Measurements from ENCODE around the gene TMEM132A. TPM values are rescaled to one million over a fixed set of nuclear protein-coding genes. Genes with fewer than 3 reads are reported as not detected.
"Not testable (repeated sequence)": the region's sequence is repeated elsewhere in the genome, so short reads cannot be mapped to it uniquely, and the experiment has no call there.

The TMEM132A gene
- total and polyA plus RNA-seq, 3 experiments from 2014 or later, result 0.68 to 0.73 TPM; not detected in 1

DNA sequence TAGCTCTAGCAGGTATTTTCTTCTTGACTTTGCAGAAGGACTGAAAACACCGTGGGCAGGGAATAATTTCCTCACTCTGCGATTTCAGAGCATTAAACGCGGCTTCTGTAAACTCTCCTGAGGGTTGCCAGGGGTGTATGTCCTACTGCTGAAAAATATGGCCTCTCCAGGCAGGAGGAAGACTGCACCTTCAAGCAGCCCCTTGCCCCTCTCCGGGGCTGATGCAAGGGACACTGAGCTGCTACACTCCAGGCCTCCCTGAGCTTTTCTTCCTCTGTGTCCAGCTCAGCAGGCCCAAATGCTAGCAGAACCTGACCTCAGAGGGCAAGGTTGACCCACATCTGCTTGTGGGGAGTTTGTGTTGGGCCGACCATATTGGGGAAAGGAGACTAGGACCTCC lies 49.4 kb downstream of the TMEM132A start:
- H3K9me3 Mint-ChIP-seq, result no peaks in the 10 kb centered on the region
- H3K4me1 Mint-ChIP-seq, result peaks cover 62 to 70% (median 62%) of the 10 kb centered on the region in 3 donors
- Histone ChIP-seq H3K9me3 (ENCODE audit: low read length) (no peaks in the 10 kb centered on the region), H3K4me3 (ENCODE audit: low read length) (peak overlapping the region; percentile 93), H3K27me3 (ENCODE audit: insufficient read depth, low read length, poor library complexity, severe bottlenecking) (no peaks in the 10 kb centered on the region), H3K27ac (ENCODE audit: low read depth, low read length) (peak overlapping the region; percentile 90), H3K36me3 (ENCODE audit: insufficient read depth, low read length) (peaks cover 21% of the 10 kb centered on the region), H3K4me1 (ENCODE audit: insufficient read depth, low read length) (peaks cover 54% of the 10 kb centered on the region)
- ChIA-PET POLR2A (interaction anchor here (0.6 kb wide), 1 partner anchor 9 kb away, joined by 3 read pairs; no protein-coding TSS in a partner anchor), CTCF (no interaction called here)
- H3K27ac Mint-ChIP-seq, result peak overlapping the region; percentile 85 to 99 (median 94)
- H3K36me3 Mint-ChIP-seq, result peaks cover 12 to 63% (median 13%) of the 10 kb centered on the region in 3 donors
- peak overlapping the region; percentile 90 to 97 (median 93) for H3K4me3 Mint-ChIP-seq
- peaks cover 0 to 1% of the 10 kb centered on the region in 2 donors for H3K27me3 Mint-ChIP-seq
- DNase-seq, result no peak

DNA sequence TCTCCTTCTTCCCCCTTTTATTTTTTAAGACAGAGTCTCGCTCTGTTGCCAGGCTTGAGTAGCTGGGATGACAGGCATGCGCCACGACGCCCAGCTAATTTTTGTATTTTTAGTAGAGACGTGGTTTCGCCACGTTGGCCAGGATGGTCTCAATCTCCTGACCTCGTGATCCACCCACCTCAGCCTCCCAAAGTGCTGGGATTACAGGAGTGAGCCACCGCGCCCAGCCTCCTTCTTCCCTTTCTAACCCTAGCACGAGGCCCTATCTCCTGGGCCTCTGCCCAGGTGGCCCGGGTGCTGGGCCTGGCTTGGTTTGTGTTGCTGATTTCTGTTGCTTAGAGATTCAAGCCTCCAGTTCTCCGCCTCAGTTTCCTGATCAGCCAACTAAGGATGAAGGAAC lies 50.1 kb downstream of the TMEM132A start:
- ChIA-PET POLR2A (interaction anchor here (0.6 kb wide), 1 partner anchor 8 kb away, joined by 3 read pairs; no protein-coding TSS in a partner anchor), CTCF (interaction anchor here (1.4 kb wide), 1 partner anchor 106 kb away, joined by 7 read pairs; no protein-coding TSS in a partner anchor)
- not testable (repeated sequence) for H3K9me3 Mint-ChIP-seq; H3K27me3 Mint-ChIP-seq; DNase-seq; H3K27me3 ChIP-seq (ENCODE audit: insufficient read depth, low read length, poor library complexity, severe bottlenecking); H3K9me3 ChIP-seq (ENCODE audit: low read length)
- Histone ChIP-seq H3K27ac (ENCODE audit: low read depth, low read length) (peak overlapping the region; percentile 90), H3K4me3 (ENCODE audit: low read length) (peak overlapping the region; percentile 93), H3K4me1 (ENCODE audit: insufficient read depth, low read length) (peaks cover 60% of the 10 kb centered on the region), H3K36me3 (ENCODE audit: insufficient read depth, low read length) (peaks cover 21% of the 10 kb centered on the region)
- H3K4me1 Mint-ChIP-seq, result peaks cover 67 to 76% (median 69%) of the 10 kb centered on the region in 3 donors
- H3K36me3 Mint-ChIP-seq, result peaks cover 12 to 68% (median 12%) of the 10 kb centered on the region in 3 donors
- H3K4me3 Mint-ChIP-seq, result peak overlapping the region; percentile 90 to 97 (median 93)
- H3K27ac Mint-ChIP-seq, result peak overlapping the region; percentile 85 to 99 (median 94)

DNA sequence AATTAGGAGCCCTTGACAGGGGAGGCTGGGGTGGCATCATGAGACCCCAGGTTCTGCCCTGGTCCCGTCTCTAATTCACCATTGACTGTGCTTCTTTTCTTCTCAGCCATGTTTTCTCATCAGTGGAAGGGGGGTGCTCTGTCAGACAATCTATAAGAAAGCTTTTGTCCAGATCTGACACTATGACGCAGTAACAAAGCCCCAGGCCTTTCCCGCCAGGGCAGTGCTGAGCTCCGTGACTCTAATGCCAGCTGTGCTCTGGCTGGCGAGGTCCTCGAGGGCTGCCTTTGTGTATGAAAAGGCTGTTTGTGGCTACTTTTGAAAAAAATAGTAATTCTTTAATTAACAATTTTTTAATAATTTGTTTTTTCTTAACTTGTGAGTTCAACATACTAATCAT lies 50.5 kb downstream of the TMEM132A start:
- H3K36me3 Mint-ChIP-seq, result peaks cover 12 to 70% (median 12%) of the 10 kb centered on the region in 3 donors
- no peaks in the 10 kb centered on the region for H3K27me3 ChIP-seq (ENCODE audit: insufficient read depth, low read length, poor library complexity, severe bottlenecking)
- ChIA-PET CTCF (interaction anchor here (0.9 to 1.4 kb wide), 2 partner anchors 10 to 106 kb away, joined by 3 to 7 read pairs; no protein-coding TSS in a partner anchor), POLR2A (interaction anchor here (0.9 to 1.4 kb wide), 2 partner anchors 51 to 137 kb away, joined by 3 to 4 read pairs; no protein-coding TSS in a partner anchor)
- H3K4me3 Mint-ChIP-seq, result peak overlapping the region; percentile 90 to 97 (median 93)
- peaks cover 21% of the 10 kb centered on the region for H3K36me3 ChIP-seq (ENCODE audit: insufficient read depth, low read length)
- H3K27ac Mint-ChIP-seq, result peak overlapping the region; percentile 85 to 99 (median 94)
- peaks cover 0 to 1% of the 10 kb centered on the region in 2 donors for H3K27me3 Mint-ChIP-seq
- H3K4me1 Mint-ChIP-seq, result peaks cover 69 to 78% (median 73%) of the 10 kb centered on the region in 3 donors
- DNase-seq, result no peak
- H3K4me1 ChIP-seq (ENCODE audit: insufficient read depth, low read length), result peaks cover 64% of the 10 kb centered on the region
- no peaks in the 10 kb centered on the region for H3K9me3 ChIP-seq (ENCODE audit: low read length)
- peak overlapping the region; percentile 90 for H3K27ac ChIP-seq (ENCODE audit: low read depth, low read length)
- H3K9me3 Mint-ChIP-seq, result no peaks in the 10 kb centered on the region
- peak overlapping the region; percentile 93 for H3K4me3 ChIP-seq (ENCODE audit: low read length)

DNA sequence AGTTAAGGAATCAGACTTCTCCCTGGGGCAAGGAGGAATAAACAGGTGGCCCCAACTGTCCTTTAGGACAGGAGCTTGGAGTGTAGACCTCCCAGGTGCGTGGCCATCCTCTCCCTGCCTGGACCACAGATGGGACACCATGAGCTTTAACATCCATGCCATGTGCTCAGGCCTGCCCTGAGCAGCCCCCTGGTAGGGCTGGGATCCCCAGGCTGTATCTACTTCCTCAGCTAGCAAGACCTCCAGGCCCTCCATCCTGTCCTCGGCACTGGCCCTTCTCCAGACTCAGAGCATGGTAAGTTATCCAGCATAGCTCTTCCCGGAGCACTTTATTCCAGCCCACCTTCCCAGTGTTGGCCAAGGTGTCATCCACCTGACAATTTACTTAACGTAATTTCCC lies 53.0 kb downstream of the TMEM132A start:
- Mint-ChIP-seq H3K36me3 (peaks cover 10 to 86% (median 10%) of the 10 kb centered on the region in 3 donors), H3K4me1 (peaks cover 74 to 85% (median 81%) of the 10 kb centered on the region in 3 donors), H3K27ac (peak overlapping the region; percentile 73 to 99 (median 94)), H3K27me3 (peaks cover 0 to 1% of the 10 kb centered on the region in 2 donors), H3K4me3 (peak overlapping the region; percentile 19 to 88 (median 70)), H3K9me3 (no peaks in the 10 kb centered on the region)
- Histone ChIP-seq H3K27me3 (ENCODE audit: insufficient read depth, low read length, poor library complexity, severe bottlenecking) (no peaks in the 10 kb centered on the region), H3K4me1 (ENCODE audit: insufficient read depth, low read length) (peaks cover 74% of the 10 kb centered on the region), H3K36me3 (ENCODE audit: insufficient read depth, low read length) (peaks cover 27% of the 10 kb centered on the region), H3K27ac (ENCODE audit: low read depth, low read length) (no peak overlapping the region), H3K9me3 (ENCODE audit: low read length) (no peaks in the 10 kb centered on the region), H3K4me3 (ENCODE audit: low read length) (no peak overlapping the region)
- ChIA-PET CTCF (interaction anchor here (0.8 to 1.7 kb wide), 10 partner anchors 8 to 152 kb away, joined by 3 to 5 read pairs (median 4); no protein-coding TSS in a partner anchor), POLR2A (interaction anchor here (0.7 to 1.5 kb wide), 2 partner anchors 9 to 11 kb away, joined by 4 to 8 read pairs; no protein-coding TSS in a partner anchor)
- no peak for DNase-seq

DNA sequence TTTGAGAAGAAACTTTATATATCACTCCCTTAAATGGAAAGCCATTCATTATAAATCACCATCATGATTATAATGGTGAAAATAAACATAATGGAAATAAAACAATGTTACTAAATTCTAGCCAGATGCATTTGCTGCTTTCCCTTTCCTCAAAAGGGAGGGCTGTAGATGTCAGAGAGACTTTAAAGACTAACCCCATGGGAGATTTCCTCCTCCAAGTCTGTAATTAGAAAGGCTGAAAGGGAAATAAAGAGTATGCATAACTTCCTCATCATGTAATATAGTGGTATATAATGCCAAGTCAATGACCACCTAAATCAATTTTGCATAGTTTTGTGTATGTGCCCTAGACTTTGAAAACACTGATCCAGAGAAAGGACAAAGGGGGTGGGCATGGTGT lies 53.6 kb downstream of the TMEM132A start:
- H3K27me3 Mint-ChIP-seq, result no peaks in the 10 kb centered on the region
- POLR2A ChIA-PET, result interaction anchor here (1.5 kb wide), 1 partner anchor 8 kb away, joined by 8 read pairs; no protein-coding TSS in a partner anchor
- Histone ChIP-seq H3K36me3 (ENCODE audit: insufficient read depth, low read length) (peaks cover 27% of the 10 kb centered on the region), H3K4me1 (ENCODE audit: insufficient read depth, low read length) (peaks cover 80% of the 10 kb centered on the region), H3K9me3 (ENCODE audit: low read length) (no peaks in the 10 kb centered on the region), H3K4me3 (ENCODE audit: low read length) (peak overlapping the region; percentile 17), H3K27me3 (ENCODE audit: insufficient read depth, low read length, poor library complexity, severe bottlenecking) (no peaks in the 10 kb centered on the region), H3K27ac (ENCODE audit: low read depth, low read length) (no peak overlapping the region)
- peak overlapping the region; percentile 87 to 99 (median 96) for H3K27ac Mint-ChIP-seq
- H3K4me1 Mint-ChIP-seq, result peaks cover 79 to 91% (median 87%) of the 10 kb centered on the region in 3 donors
- H3K36me3 Mint-ChIP-seq, result peaks cover 4 to 86% (median 10%) of the 10 kb centered on the region in 3 donors
- peak overlapping the region; percentile 49 to 88 (median 77) for H3K4me3 Mint-ChIP-seq
- no peaks in the 10 kb centered on the region for H3K9me3 Mint-ChIP-seq
- DNase-seq, result no peak
- CTCF ChIA-PET, result interaction anchor here (0.8 to 1.7 kb wide), 5 partner anchors 8 to 152 kb away, joined by 3 to 5 read pairs (median 4); no protein-coding TSS in a partner anchor

DNA sequence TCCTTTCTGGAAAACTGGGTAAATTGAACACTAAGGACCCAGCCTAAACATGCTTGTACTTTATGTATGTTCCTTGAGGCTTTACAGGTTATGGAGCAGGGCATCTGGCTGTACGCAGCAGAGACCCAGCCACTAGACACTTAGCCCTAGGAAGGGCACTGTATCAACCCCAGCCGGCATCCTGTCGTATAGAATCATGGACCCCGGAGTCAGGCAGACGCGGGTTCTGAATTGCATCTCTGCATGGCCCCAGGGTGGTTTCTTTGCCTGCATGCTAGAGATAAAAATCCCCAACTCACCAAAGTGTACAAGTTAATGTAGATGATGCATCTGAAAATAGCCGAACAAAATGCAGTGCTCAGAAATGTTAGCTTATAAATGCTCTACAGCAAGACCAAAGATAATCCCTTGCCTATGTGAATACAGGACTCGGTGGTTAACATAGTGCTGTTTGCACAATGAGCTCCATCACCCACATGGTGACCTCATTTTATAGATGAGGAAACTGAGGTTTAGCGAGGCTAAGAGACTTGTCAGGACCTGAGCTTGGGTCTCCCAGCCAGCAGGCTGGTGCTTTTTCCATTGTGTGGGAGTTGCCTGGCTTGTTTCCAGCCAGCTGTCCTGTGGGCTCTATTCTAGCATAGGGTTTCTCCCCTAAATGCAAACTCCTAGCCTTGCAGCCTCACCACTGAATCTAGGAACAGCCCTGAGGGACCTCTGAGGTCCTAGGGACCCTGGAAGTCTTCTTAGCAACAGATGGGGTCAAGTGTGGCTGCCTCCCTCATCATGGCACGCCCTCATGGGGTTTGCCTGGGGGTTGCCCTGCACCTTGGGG lies 54.5 kb downstream of the TMEM132A start:
- peak overlapping the region; percentile 17 for H3K4me3 ChIP-seq (ENCODE audit: low read length)
- Mint-ChIP-seq H3K27me3 (no peaks in the 10 kb centered on the region), H3K27ac (peak overlapping the region; percentile 87 to 99 (median 96)), H3K4me3 (peak overlapping the region; percentile 70 to 84 (median 81)), H3K4me1 (peaks cover 82 to 95% (median 94%) of the 10 kb centered on the region in 3 donors), H3K36me3 (peaks cover 9 to 86% (median 14%) of the 10 kb centered on the region in 3 donors), H3K9me3 (no peaks in the 10 kb centered on the region)
- POLR2A ChIA-PET, result interaction anchor here (0.7 to 1.6 kb wide), 6 partner anchors 45 to 143 kb away, joined by 3 to 11 read pairs (median 4); no protein-coding TSS in a partner anchor
- peak overlapping the region; percentile 29 for H3K27ac ChIP-seq (ENCODE audit: low read depth, low read length)
- CTCF ChIA-PET, result interaction anchor here (1.0 to 1.7 kb wide), 3 partner anchors 9 to 141 kb away, joined by 3 to 4 read pairs (median 4); no protein-coding TSS in a partner anchor
- peaks cover 87% of the 10 kb centered on the region for H3K4me1 ChIP-seq (ENCODE audit: insufficient read depth, low read length)
- H3K36me3 ChIP-seq (ENCODE audit: insufficient read depth, low read length), result peaks cover 27% of the 10 kb centered on the region
- no peaks in the 10 kb centered on the region for H3K9me3 ChIP-seq (ENCODE audit: low read length)
- peak in 4 of 5 donors; percentile 41 to 72 (median 54) for DNase-seq
- H3K27me3 ChIP-seq (ENCODE audit: insufficient read depth, low read length, poor library complexity, severe bottlenecking), result no peaks in the 10 kb centered on the region

DNA sequence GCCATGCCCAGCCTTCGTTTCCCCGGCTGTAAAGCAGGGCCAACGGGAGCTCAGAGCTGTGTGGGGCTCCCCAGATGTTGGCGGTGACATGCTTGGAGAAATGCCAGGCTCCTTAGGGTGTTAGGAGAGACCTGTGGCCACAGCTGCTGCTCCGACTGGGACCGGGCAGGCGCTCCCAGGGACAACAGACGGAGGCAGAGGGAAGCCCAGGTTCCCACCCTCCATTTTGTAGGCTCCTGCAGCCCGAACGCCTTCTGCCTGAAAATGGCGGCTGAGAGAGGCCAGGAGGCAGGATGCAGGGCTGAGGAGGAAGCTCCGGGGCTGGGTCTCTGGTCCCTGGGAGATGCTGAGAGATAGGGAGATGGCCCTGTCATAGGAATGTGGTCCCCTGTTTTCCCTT lies 57.3 kb downstream of the TMEM132A start:
- H3K4me1 Mint-ChIP-seq, result peaks cover 84 to 99% (median 95%) of the 10 kb centered on the region in 3 donors
- Histone ChIP-seq H3K4me1 (ENCODE audit: insufficient read depth, low read length) (peaks cover 96% of the 10 kb centered on the region), H3K9me3 (ENCODE audit: low read length) (no peaks in the 10 kb centered on the region), H3K4me3 (ENCODE audit: low read length) (peak overlapping the region; percentile 2), H3K36me3 (ENCODE audit: insufficient read depth, low read length) (peaks cover 25% of the 10 kb centered on the region), H3K27me3 (ENCODE audit: insufficient read depth, low read length, poor library complexity, severe bottlenecking) (no peaks in the 10 kb centered on the region), H3K27ac (ENCODE audit: low read depth, low read length) (no peak overlapping the region)
- POLR2A ChIA-PET, result interaction anchor here (1.7 to 1.8 kb wide), 2 partner anchors 61 to 99 kb away, joined by 5 to 6 read pairs; no protein-coding TSS in a partner anchor
- H3K4me3 Mint-ChIP-seq, result peak overlapping the region in 6 of 7 donors; percentile 3 to 77 (median 54)
- peak overlapping the region; percentile 72 to 98 (median 86) for H3K27ac Mint-ChIP-seq
- no peaks in the 10 kb centered on the region for H3K27me3 Mint-ChIP-seq
- no peak for DNase-seq
- peaks cover 13 to 82% (median 14%) of the 10 kb centered on the region in 3 donors for H3K36me3 Mint-ChIP-seq
- H3K9me3 Mint-ChIP-seq, result no peaks in the 10 kb centered on the region
- CTCF ChIA-PET, result interaction anchor here (1.4 to 2.0 kb wide), 3 partner anchors 10 to 42 kb away, joined by 4 to 9 read pairs (median 5); partner anchors contain the start of gene CD6

Data from CD8-positive, alpha-beta memory T cell (primary cell).